ENCODE data around the gene IQCE.

Gene IQCE

GRCh38 chr7:2628130-2628482 is 69.3 kb downstream of the IQCE start:
- Histone ChIP-seq H3K36me3 (ENCODE audit: control insufficient read depth, insufficient read depth, low read length) (no peaks in the 10 kb centered on the region), H3K27me3 (replicated peaks; ENCODE audit: control insufficient read depth, insufficient read depth, low read length) (no peaks in the 10 kb centered on the region)
- no peak for DNase-seq (ENCODE audit: extremely low read depth, insufficient read length)

GRCh38 chr7:2628891-2629290 is 70.1 kb downstream of the IQCE start:
- DNase-seq (ENCODE audit: extremely low read depth, insufficient read length), result no peak
- no peak overlapping the region for H3K4me3 ChIP-seq (replicated peaks; ENCODE audit: low read depth, low read length)
- no peak for TF ChIP-seq CTCF (IDR thresholded peaks at IDR 0.05; ENCODE audit: insufficient read depth, low read length, poor library complexity, severe bottlenecking)

More at GRCh38 chr7:2628130-2628482, 69.3 kb downstream of the IQCE start:
- H3K4me3 ChIP-seq (replicated peaks; ENCODE audit: low read depth, low read length), result no peak overlapping the region
- no peak for TF ChIP-seq CTCF (IDR thresholded peaks at IDR 0.05; ENCODE audit: insufficient read depth, low read length, poor library complexity, severe bottlenecking)

GRCh38 chr7:2629746-2630681 is 71.2 kb downstream of the IQCE start:
- no peak for TF ChIP-seq CTCF (IDR thresholded peaks at IDR 0.05; ENCODE audit: insufficient read depth, low read length, poor library complexity, severe bottlenecking)
- H3K36me3 ChIP-seq (ENCODE audit: control insufficient read depth, insufficient read depth, low read length), result no peaks in the 10 kb centered on the region
- DNase-seq (ENCODE audit: extremely low read depth, insufficient read length), result no peak
- no peak overlapping the region for H3K4me3 ChIP-seq (replicated peaks; ENCODE audit: low read depth, low read length)
- H3K27me3 ChIP-seq (replicated peaks; ENCODE audit: control insufficient read depth, insufficient read depth, low read length), result no peaks in the 10 kb centered on the region

More at GRCh38 chr7:2628891-2629290, 70.1 kb downstream of the IQCE start:
- Histone ChIP-seq H3K27me3 (replicated peaks; ENCODE audit: control insufficient read depth, insufficient read depth, low read length) (no peaks in the 10 kb centered on the region), H3K36me3 (ENCODE audit: control insufficient read depth, insufficient read depth, low read length) (no peaks in the 10 kb centered on the region)

GRCh38 chr7:2631946-2632732 is 73.4 kb downstream of the IQCE start, which contains the start of gene TTYH3:
TSS of gene TTYH3 (plus strand) at chr7:2631986. CDS start at chr7:2632156, 170 bp downstream.
- H3K4me3 ChIP-seq (replicated peaks; ENCODE audit: low read depth, low read length), result peak within 1 kb of the TSS; percentile 93
- no peaks in the 10 kb centered on the region for H3K36me3 ChIP-seq (ENCODE audit: control insufficient read depth, insufficient read depth, low read length)
- DNase-seq (ENCODE audit: extremely low read depth, insufficient read length), result no peak
- no peak for TF ChIP-seq CTCF (IDR thresholded peaks at IDR 0.05; ENCODE audit: insufficient read depth, low read length, poor library complexity, severe bottlenecking)
- no peaks in the 10 kb centered on the region for H3K27me3 ChIP-seq (replicated peaks; ENCODE audit: control insufficient read depth, insufficient read depth, low read length)

GRCh38 chr7:2632733-2633537 is 74.2 kb downstream of the IQCE start:
- no peak for TF ChIP-seq CTCF (IDR thresholded peaks at IDR 0.05; ENCODE audit: insufficient read depth, low read length, poor library complexity, severe bottlenecking)
- Histone ChIP-seq H3K4me3 (replicated peaks; ENCODE audit: low read depth, low read length) (peak overlapping the region; percentile 93), H3K36me3 (ENCODE audit: control insufficient read depth, insufficient read depth, low read length) (no peaks in the 10 kb centered on the region), H3K27me3 (replicated peaks; ENCODE audit: control insufficient read depth, insufficient read depth, low read length) (no peaks in the 10 kb centered on the region)
- DNase-seq (ENCODE audit: extremely low read depth, insufficient read length), result no peak

Measured in GM06990 (cell line).